Activated T-helper 9 cell treated with anti-CD3 and anti-CD28 coated beads, Interleukin-2, amount 50 U/mL, for 16 hours (primary cell): Measurements from ENCODE around the gene IL16.
"Not testable (repeated sequence)": the region's sequence is repeated elsewhere in the genome, so short reads cannot be mapped to it uniquely, and the experiment has no call there.

Experiments
- DNase-seq: peaks from one replicate; pipeline ENCODE4 v3.0.0-alpha.2; 2020; ENCODE audit warnings: low read depth

Gene IL16

GRCh38 chr15:81196576-81197254 is at the start of gene IL16:
Gene IL16 (plus strand): TSS chr15:81196879. CDS start chr15:81225400, 28,521 bp downstream.
- DNase-seq: no peak

GRCh38 chr15:81151389-81151788 is 45.3 kb upstream of the IL16 start:
- DNase-seq: no peak

DNA sequence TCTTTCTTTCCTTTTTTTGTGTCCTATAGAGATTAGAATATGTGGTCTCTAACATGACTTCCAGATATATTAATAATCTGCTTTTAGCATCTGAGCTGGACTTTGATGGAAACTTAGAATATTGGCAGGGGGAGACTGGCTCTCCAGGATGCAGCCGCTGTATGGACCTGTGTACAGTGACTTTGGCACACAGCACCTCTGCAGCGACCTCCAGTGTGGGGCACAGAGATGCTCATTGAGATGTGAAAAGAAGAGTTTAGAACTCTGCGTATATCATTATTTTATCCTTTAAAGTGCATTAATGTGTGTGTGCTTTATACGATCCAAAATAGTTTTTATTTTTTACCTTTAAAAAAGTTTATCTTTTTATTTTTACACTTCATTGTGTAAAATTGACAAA is 44.3 kb upstream of the IL16 start:
- no peak for DNase-seq

GRCh38 chr15:81152799-81153198 is 43.9 kb upstream of the IL16 start:
- DNase-seq: no peak

DNA sequence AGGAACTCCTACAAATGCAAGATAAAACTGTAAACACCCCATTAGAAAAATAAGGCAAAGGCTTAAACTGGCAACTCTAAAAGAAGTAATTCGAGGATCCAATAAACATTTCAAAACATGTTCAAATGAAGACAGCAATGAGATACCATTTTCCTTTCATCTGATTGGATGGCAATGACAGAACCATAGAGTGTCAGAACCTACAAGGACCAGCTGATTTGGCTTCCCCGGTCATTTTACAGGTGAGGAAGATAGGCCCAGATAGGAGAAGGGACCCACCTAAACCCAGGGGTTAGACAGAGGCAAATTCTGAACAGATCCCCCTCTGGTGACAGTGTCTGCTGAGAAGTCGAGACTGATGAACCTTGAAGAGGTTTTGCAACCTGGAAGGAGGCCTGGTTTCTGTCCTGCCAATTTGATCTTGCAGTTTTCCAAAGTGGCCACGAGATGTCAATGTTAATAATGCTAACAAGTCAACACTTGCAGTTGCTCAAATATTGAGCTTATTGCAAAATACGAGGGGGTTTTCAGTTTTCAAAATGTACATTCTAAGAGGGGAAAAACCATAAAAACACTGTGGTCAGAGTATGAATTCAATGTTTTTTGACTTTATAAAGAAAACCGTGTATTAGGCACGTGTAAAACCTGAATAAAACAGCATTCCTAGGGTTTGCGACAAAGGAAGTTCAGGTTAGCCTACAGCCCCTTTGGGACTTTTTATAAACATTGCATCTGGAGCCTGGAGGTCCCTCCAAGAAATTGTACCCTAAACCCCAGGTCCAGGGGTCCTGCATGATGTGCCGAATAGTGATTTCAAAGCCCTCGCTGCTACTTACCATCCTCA is 41.1 kb upstream of the IL16 start:
- no peak for DNase-seq

DNA sequence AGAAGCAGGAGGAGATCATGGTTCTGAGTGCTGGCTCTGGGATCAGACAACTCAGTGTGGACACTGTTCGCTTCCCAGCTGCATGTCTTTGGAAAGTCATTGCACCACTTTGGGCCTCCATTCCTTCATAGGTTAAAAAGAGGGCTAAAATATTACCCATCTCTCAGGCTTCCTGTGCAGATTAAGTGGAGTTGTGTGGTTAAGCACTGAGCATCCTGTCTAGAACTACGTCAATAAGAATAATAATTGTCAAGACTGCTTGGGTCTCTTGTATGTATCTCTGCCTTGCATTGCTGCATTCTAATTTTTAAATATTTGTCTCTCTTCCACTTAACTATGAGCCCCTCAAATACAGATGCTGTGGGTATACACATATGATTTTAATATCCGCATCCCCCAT is 40.4 kb upstream of the IL16 start:
- DNase-seq: no peak

DNA sequence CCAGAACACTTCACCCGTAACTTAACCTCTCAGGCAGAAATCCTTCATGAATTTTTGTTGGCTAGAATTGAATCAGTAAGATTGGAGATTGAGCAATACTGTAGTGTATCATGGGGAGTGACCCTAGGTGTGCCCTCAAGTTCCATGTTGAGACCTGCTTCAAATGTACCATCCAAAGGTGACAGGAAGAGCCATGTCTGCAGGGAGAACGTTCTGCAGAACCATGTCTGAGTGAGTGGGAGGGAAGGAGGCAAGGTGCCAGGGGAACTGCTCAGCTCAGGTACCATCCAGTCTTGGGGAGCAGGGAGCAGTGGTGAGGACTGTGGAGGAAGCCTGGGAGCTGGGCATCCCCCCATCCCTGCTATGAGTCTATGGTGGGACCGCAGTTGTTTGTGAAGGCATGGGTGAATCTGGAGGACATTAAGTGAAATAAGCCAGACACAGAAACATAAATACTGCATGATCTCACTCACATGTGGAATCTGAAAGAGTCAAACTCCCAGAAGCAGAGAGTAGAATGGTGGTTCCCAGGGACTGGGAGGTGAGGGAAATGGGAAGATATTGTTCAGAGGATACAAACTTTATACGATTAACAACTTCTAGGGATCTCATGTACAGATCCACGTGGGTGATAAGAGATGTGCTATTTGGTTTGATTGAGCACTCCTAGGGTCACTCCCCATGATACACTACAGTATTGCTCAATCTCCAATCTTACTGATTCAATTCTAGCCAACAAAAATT is 39.3 kb upstream of the IL16 start:
- no peak for DNase-seq

DNA sequence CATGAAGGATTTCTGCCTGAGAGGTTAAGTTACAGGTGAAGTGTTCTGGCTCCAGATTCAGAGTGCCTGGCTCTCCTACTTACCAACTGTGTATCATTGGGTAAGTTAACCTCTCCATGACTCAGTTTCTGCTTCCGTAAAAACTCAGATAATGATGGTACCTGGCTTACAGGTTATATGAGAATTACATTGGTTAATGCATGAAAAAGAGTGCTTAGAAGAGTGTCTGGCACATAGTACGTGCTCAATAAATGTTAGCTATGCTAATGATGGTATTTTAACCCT is 38.8 kb upstream of the IL16 start:
- DNase-seq: no peak

DNA sequence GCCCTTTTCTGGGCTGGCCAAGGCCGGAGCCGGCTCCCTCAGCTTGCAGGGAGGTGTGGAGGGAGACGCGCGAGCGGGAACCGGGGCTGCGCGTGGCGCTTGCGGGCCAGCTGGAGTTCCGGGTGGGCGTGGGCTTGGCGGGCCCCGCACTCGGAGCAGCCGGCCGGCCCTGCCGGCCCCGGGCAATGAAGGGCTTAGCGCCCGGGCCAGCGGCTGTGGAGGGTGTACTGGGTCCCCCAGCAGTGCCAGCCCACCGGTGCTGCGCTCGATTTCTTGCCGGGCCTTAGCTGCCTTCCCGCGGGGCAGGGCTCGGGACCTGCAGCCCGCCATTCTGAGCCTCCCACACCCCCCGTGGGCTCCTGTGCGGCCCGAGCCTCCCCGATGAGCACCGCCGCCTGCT is 38.1 kb upstream of the IL16 start:
- DNase-seq: not testable (repeated sequence)

DNA sequence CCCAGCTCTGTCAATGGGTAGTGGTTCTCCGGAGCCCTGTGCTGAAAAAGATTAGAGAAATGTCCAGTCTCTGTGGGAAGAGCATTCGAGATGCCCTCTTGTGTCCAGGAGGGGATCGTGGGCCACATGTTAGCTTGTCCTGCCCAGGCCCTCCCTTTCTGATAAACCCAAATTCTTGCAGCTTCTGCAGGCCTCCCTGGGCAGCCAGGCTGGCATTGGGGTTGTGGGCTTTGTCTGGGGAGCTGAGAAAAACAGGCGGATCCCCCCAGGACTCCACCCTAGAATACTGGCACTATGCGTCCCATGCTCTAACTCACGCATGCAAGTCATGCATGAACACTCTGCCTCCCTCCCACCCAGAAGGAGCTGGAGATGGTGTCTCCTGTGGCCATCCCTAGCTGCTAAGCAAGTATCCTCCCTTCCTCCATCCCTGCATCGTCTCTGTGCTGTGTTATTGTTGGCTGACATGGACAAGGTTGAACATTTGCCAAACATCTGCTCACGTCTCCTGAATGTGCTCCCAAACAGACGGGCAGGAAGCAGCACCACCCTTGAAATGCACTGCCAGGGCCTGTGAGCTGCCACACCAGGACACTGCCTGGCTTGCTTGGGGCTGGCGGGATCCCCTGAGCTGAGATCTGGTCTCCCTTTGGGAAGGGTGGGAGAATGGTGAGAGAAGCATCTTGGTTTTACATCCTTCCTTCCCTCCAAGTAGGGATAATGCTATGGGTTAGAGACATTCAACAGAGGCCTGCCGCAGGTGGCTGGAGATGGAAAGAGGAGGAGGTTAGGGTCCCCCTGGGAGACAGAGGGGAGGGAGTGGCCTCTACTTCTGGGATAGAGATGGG is 36.1 kb upstream of the IL16 start:
- no peak for DNase-seq

DNA sequence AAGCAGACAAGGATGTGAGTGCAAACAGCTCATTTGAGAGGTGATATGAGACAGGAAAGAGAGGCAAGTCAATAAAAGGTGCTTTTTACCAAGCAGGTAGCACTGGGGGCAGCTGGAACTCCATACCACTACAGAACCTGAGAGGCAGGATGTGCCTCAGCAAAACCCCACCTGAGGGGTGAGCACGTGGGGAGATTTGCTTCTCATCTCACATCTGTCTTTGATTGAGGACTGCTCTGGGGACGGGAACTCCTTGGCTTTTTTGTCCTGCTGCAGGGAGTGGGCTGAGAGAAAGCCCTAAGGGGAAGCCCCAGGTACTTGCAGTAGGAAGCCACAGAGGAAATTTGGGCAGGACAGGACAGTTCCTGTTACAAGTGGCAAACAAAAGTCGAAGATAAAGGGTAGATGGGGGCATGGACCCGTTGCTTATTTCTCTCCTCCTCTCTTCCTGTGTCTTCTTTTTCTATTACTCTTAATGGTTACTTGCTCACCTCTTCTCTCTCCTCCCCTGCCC is 35.5 kb upstream of the IL16 start:
- DNase-seq: no peak

DNA sequence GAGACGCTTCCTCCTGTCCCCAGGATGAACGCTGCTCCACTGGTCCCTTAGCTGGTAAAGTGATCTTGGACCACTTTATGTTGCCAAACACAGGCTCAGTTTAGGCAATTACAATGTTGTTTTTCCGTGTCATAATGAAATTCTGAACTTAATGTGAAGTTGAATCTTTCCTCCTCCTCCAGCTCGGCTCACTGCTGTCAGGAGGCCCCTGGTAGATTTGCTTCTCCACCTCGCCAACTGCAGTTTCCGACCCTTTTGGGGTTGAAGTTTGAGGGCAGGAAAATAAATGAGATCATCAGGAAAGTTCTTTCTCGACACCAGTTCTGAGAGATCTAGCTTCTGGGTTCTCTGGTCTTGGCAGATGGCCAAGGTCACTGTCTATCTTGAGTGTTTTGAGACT is 34.8 kb upstream of the IL16 start:
- no peak for DNase-seq

- DNase-seq: no peak
These were observed 32.5 kb upstream of the IL16 start for GRCh38 chr15:81163961-81164800.

DNA sequence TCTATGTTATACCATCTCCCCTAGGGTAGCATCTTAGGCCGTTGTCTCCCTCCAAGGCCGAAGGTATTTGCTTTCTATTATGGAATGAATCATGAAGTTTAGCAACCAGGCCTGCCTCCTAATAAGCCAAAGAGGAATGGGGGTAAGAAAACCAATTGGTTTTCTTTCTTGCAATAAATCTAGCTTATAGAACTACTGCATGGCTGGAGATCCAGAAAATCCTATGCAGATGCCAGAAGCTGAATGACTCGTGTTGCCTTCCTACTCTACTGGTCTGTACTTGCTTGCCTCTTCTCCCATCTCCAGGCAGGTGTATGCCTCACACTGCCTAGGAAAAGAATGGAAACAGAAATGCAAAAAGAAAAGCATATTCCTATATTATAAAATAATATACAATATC is 31.1 kb upstream of the IL16 start:
- no peak for DNase-seq

- no peak for DNase-seq
These were observed 29.9 kb upstream of the IL16 start for GRCh38 chr15:81166636-81167305.

DNA sequence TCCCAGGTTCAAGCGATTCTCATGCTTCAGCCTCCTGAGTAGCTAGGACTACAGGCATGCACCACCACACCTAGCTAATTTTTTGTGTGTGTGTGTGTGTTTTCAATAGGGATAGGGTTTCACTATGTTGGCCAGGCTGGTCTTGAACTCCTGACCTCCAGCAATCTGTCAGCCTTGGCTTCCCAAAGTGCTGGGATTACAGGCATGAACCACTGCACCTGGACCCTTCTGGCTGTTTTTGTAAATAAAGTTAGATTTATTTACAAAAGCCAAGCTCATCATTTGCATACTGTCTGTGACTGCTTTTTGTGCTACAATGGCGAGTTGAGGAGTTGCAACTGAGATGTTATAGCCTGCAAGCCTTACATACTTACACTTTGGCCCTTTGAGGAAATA is 28.6 kb upstream of the IL16 start:
- no peak for DNase-seq

- DNase-seq: no peak
These were observed 28.0 kb upstream of the IL16 start for GRCh38 chr15:81168644-81169043.

GRCh38 chr15:81170511-81170910 is 26.2 kb upstream of the IL16 start:
- no peak for DNase-seq

DNA sequence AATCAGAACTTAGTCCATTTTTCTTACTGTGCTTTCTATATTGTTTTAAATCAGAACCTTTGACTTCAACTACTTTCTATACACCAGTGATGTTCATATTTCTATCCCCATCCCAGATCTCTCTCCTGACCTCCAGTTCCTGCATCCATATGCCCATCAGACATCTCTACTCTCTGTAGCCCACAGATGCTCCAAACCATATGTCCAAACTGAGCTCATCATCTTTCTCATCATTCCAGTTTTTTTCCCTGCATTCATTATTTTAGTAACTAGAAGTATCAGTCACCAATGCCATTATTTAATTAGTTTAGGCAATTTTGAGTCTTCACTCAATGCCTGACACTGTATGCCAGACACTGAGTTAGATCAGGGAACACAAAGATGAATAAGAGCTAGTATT is 25.4 kb upstream of the IL16 start:
- DNase-seq: no peak

DNA sequence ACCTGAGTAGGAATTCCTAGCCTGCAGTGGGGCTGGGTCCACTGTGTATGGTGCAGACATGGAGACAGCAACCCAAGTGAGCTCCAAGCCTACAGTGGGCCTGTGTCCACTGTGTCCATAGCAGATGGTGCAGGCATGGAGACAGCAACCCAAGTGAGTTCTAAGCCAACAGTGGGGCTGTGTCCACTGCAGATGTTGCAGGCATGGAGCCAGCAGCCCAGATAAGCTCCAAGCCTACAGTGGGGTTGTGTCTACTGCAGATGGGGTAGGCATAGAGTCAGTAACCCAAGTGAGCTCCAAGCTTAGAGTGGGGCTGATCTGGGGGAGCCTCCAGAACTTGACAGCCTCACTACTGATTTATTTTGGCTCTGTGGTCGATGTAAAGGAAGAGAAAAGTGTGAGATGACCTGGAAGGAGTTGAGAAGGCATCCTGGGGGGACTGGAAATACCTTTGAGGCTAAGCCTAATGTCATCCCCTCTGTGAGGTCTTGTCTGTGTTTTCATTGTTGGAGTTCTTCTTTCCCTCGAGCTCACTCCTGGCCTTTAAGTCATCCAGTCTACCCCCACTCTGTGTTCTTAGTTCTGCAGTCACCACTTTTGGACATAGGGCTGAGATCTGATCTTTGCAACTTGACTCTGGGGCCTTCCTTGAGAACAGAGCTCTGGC is 22.4 kb upstream of the IL16 start:
- no peak for DNase-seq
